Mesenchymal stem cell (in vitro differentiated cells and primary cell): ENCODE measurements around the gene APBA1.
A peak's percentile ranks its signal among the peaks of the same experiment; 100 is the strongest.

Source experiments
- DNase-seq: peaks from one replicate; pipeline ENCODE4 v3.0.0-alpha.2; 2013
- H2AFZ ChIP-seq: one replicate; pipeline ENCODE4 v1.6.1; 2013; ENCODE audit warnings: low read depth, mild to moderate bottlenecking, control low read depth, inconsistent platforms, low read length, moderate library complexity
- H2AK5ac ChIP-seq: 2 replicates; pipeline ENCODE4 v1.6.1; 2013; ENCODE audit warnings: low read length, moderate library complexity, mild to moderate bottlenecking, inconsistent platforms; ENCODE audit not compliant: severe bottlenecking
- H2BK120ac ChIP-seq: one replicate; pipeline ENCODE4 v1.6.1; 2013; ENCODE audit warnings: low read depth, mild to moderate bottlenecking, inconsistent platforms, low read length, moderate library complexity
- H2BK12ac ChIP-seq, 2 experiments: one replicate each; pipeline ENCODE4 v1.6.1; 2013; ENCODE audit warnings: inconsistent platforms in 2 of 2, low read length in 2 of 2, mild to moderate bottlenecking in 2 of 2, moderate library complexity in 2 of 2, control low read depth in 1 of 2
- H2BK15ac ChIP-seq: one replicate; pipeline ENCODE4 v1.6.1; 2013; ENCODE audit warnings: mild to moderate bottlenecking, low read depth, inconsistent platforms; ENCODE audit not compliant: poor library complexity, severe bottlenecking
- H2BK5ac ChIP-seq: 2 replicates; pipeline ENCODE4 v1.6.1; 2013; ENCODE audit warnings: low read depth, mild to moderate bottlenecking, low read length, control low read depth, inconsistent platforms; ENCODE audit not compliant: poor library complexity, severe bottlenecking
- H3K14ac ChIP-seq, 2 experiments: one replicate each; pipeline ENCODE4 v1.6.1; 2013; ENCODE audit warnings: inconsistent platforms in 2 of 2, low read length in 2 of 2, control low read depth in 1 of 2, mild to moderate bottlenecking in 1 of 2, moderate library complexity in 1 of 2
- H3K18ac ChIP-seq, 2 experiments: one replicate each; pipeline ENCODE4 v1.6.1; 2013; ENCODE audit warnings: inconsistent platforms in 2 of 2, low read length in 2 of 2, control low read depth in 1 of 2, low read depth in 1 of 2, mild to moderate bottlenecking in 1 of 2
- H3K23ac ChIP-seq, 2 experiments: one replicate each; pipeline ENCODE4 v1.6.1; 2013; ENCODE audit warnings: inconsistent platforms in 2 of 2, low read length in 2 of 2, mild to moderate bottlenecking in 2 of 2, moderate library complexity in 2 of 2, control low read depth in 1 of 2
- H3K27ac ChIP-seq: 2 replicates; pipeline ENCODE4 v1.5.1; 2013; ENCODE audit warnings: mild to moderate bottlenecking, moderate library complexity, low read length, control low read depth, inconsistent platforms; ENCODE audit not compliant: poor library complexity, severe bottlenecking
- H3K27me3 ChIP-seq, 2 experiments: 2 replicates each; pipeline versions ENCODE4 v1.6.1 to v1.7.0; 2013; ENCODE audit warnings: low read length in 2 of 2, mild to moderate bottlenecking in 2 of 2, moderate library complexity in 2 of 2, control low read depth in 1 of 2, inconsistent platforms in 1 of 2; ENCODE audit not compliant: control insufficient read depth in 1 of 2, insufficient read depth in 1 of 2
- H3K36me3 ChIP-seq, 2 experiments: 2 replicates each; pipeline versions ENCODE4 v1.6.1 to v1.7.0; 2013; ENCODE audit warnings: low read length in 2 of 2, control low read depth in 1 of 2, inconsistent platforms in 1 of 2, low read depth in 1 of 2, mild to moderate bottlenecking in 1 of 2; ENCODE audit not compliant: insufficient read depth in 2 of 2, control insufficient read depth in 1 of 2
- H3K4ac ChIP-seq, 2 experiments: one replicate each; pipeline ENCODE4 v1.6.1; 2013; ENCODE audit warnings: inconsistent platforms in 2 of 2, low read length in 2 of 2, mild to moderate bottlenecking in 2 of 2, moderate library complexity in 2 of 2, control low read depth in 1 of 2, low read depth in 1 of 2
- H3K4me1 ChIP-seq: 2 replicates; pipeline ENCODE4 v1.6.1; 2013; ENCODE audit warnings: low read depth, low read length, control low read depth; ENCODE audit not compliant: control insufficient read depth, insufficient read depth
- H3K4me2 ChIP-seq: 2 replicates; pipeline ENCODE4 v1.6.1; 2013; ENCODE audit warnings: low read length, mild to moderate bottlenecking, inconsistent platforms; ENCODE audit not compliant: poor library complexity, severe bottlenecking
- H3K4me3 ChIP-seq, 2 experiments: 2 replicates each; pipeline versions ENCODE4 v1.5.1 to v1.7.0; 2013; ENCODE audit warnings: low read length in 2 of 2, mild to moderate bottlenecking in 2 of 2, control low read depth in 1 of 2, low read depth in 1 of 2; ENCODE audit not compliant: insufficient read depth in 1 of 2
- H3K79me1 ChIP-seq: replicated peaks from 2 replicates; pipeline ENCODE4 v1.6.1; 2013; ENCODE audit warnings: mild to moderate bottlenecking, control low read depth, low read length, inconsistent platforms; ENCODE audit not compliant: poor library complexity, severe bottlenecking
- H3K9ac ChIP-seq: 2 replicates; pipeline ENCODE4 v1.7.0; 2013; ENCODE audit warnings: mild to moderate bottlenecking, low read length, moderate library complexity
- H3K9me3 ChIP-seq: 2 replicates; pipeline ENCODE4 v1.7.0; 2013; ENCODE audit warnings: mild to moderate bottlenecking, low read length; ENCODE audit not compliant: control insufficient read depth
- H4K8ac ChIP-seq: one replicate; pipeline ENCODE4 v1.6.1; 2013; ENCODE audit warnings: inconsistent platforms, mild to moderate bottlenecking, low read length, moderate library complexity
- H4K91ac ChIP-seq: one replicate; pipeline ENCODE4 v1.6.1; 2013; ENCODE audit warnings: mild to moderate bottlenecking, low read length, inconsistent platforms
- WGBS: methylation state at CpG from one replicate; pipeline ENCODE4 v1.1.7; 2013; ENCODE audit warnings: mixed read lengths; 5-methylcytosine and 5-hydroxymethylcytosine counted together

The APBA1 gene

DNA sequence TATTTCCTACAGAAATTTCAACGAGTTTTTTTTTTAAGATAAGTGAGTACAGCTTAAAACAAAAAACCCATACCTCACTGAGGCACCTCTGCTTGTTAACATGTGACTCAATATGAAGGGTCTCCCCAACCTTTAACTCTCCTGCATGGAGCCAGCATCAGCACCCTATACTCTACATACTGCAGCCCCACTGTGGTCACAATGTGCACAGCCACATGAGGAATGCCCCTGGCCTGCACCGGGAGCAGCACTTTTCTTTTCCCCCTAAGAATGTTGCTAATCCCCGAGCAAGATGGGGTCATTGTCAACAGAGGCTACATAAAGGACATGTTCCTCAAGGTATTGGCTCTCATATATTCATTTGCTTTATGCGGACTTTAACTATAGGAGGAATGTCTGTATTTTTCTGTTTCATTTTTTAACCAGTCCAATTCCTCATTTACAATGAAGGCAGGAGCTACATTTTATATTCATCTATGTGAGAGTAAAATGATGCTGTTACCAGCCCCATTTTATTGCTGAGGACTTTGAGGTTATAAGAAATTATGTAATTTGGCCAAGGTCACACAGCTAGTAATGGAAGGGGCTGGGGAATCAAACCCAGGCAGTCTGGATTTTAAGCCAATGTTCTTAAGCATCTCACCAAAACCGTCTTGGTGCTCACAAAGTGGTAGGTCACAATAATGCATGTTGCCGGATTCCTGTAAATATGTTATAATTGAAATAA, 93.0 kb downstream of the APBA1 start:
- Histone ChIP-seq H2BK120ac (no peak overlapping the region), H3K36me3 (no peaks in the 10 kb centered on the region), H3K9me3 (no peaks in the 10 kb centered on the region), H3K23ac (no peak overlapping the region), H3K18ac (no peak overlapping the region), H3K4me1 (peaks cover 7% of the 10 kb centered on the region), H2BK12ac (no peak overlapping the region), H3K14ac (no peak overlapping the region), H3K79me1 (peaks cover 2% of the 10 kb centered on the region), H3K4ac (no peak overlapping the region), H2AFZ (no peak overlapping the region), H4K8ac (no peak overlapping the region), H3K4me3 (no peak overlapping the region), H3K27me3 (no peaks in the 10 kb centered on the region), H4K91ac (no peak overlapping the region), H3K27ac (no peak overlapping the region), H3K9ac (no peak overlapping the region), H2AK5ac (peak overlapping the region; percentile 61), H2BK15ac (no peak overlapping the region), H3K4me2 (no peak overlapping the region), H2BK5ac (no peak overlapping the region)
- DNase-seq: no peak
- WGBS: 87% methylated on average over 5 of the region's 6 CpGs

DNA sequence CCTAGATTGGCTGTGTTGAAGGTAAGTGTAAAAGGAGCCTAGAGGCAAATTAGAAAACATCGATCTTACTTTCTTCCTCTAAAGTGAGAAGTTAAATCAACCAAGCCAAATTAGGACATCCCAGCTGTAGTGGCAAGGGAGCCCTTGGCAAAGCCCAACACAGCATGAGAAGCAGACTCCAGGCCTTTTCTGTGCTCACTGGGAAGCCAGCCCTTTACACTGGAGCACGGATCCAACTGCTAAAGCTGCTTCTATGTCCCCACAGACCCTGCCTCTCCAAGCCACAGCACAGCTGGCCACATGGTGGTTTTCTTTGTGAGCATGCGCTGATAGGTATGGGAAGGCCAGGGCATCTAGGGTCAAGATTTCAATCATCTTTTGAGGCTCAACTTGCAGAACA, 94.1 kb downstream of the APBA1 start:
- no peaks in the 10 kb centered on the region for H3K9me3 ChIP-seq
- peaks cover 2% of the 10 kb centered on the region for H3K79me1 ChIP-seq
- no peak overlapping the region for H2BK12ac ChIP-seq
- no peak overlapping the region for H2BK15ac ChIP-seq
- no peak overlapping the region for H2AFZ ChIP-seq
- no peaks in the 10 kb centered on the region for H3K27me3 ChIP-seq
- 80% methylated on average over 1 of the region's 3 CpGs for WGBS
- no peak for DNase-seq
- no peak overlapping the region for H3K4me3 ChIP-seq
- peaks cover 11% of the 10 kb centered on the region for H3K4me1 ChIP-seq
- no peaks in the 10 kb centered on the region for H3K36me3 ChIP-seq
- no peak overlapping the region for H2BK120ac ChIP-seq
- no peak overlapping the region for H4K91ac ChIP-seq
- H3K4ac ChIP-seq: no peak overlapping the region
- H3K18ac ChIP-seq: no peak overlapping the region
- no peak overlapping the region for H3K4me2 ChIP-seq
- no peak overlapping the region for H2BK5ac ChIP-seq
- H3K14ac ChIP-seq: no peak overlapping the region
- H3K23ac ChIP-seq: no peak overlapping the region
- no peak overlapping the region for H4K8ac ChIP-seq
- H3K27ac ChIP-seq: no peak overlapping the region
- no peak overlapping the region for H3K9ac ChIP-seq
- peak overlapping the region; percentile 11 for H2AK5ac ChIP-seq

DNA sequence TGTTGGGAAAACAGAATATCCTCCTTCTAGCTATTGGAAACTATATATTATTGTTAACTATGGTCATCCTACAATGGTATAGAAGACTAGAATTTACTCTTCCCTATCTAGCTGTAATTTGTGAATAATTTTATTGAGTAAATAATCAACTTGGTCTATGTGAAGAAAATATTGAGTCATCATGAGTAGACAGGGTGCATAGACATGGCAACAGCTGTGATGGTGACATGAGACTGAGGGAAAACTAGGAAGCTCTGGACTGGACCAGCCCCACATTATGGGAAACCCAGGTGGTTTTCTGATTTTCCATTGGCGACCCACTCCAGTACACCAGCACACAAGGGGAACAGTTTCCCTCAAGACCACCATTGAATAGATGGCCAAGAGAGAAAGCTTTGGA, 95.0 kb downstream of the APBA1 start:
- H3K4ac ChIP-seq: no peak overlapping the region
- DNase-seq: no peak
- no peak overlapping the region for H3K23ac ChIP-seq
- H3K27ac ChIP-seq: no peak overlapping the region
- no peak overlapping the region for H2BK5ac ChIP-seq
- H2AK5ac ChIP-seq: no peak overlapping the region
- H3K4me3 ChIP-seq: no peak overlapping the region
- H3K18ac ChIP-seq: no peak overlapping the region
- no peaks in the 10 kb centered on the region for H3K9me3 ChIP-seq
- H3K4me1 ChIP-seq: peaks cover 13% of the 10 kb centered on the region
- no peaks in the 10 kb centered on the region for H3K27me3 ChIP-seq
- no peaks in the 10 kb centered on the region for H3K36me3 ChIP-seq
- H3K14ac ChIP-seq: no peak overlapping the region
- H4K91ac ChIP-seq: no peak overlapping the region
- no peak overlapping the region for H3K9ac ChIP-seq
- H4K8ac ChIP-seq: no peak overlapping the region
- no peak overlapping the region for H2AFZ ChIP-seq
- no peak overlapping the region for H2BK15ac ChIP-seq
- WGBS: no CpG with 5 or more reads among the region's 1 CpG
- no peak overlapping the region for H2BK12ac ChIP-seq
- H3K4me2 ChIP-seq: no peak overlapping the region
- H3K79me1 ChIP-seq: peaks cover 2% of the 10 kb centered on the region
- no peak overlapping the region for H2BK120ac ChIP-seq

DNA sequence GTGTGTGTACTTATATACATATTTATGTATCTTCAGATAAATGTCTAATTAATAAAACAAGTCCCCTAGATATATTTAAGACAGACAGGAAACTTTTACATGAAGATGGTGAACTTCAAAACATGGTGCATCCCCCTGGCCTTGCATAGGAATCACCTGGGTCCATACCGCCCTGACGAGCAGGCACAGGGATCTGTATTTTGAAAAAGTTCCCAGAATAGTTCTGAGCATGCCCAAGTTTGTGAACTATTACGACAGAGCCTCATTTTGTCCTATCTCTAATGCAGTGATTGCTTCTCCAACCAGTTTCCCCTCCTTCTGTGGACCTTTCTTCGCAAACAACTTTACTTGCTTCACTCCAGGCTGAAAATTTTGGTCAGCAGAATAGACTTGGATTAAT, 98.1 kb downstream of the APBA1 start:
- Histone ChIP-seq H3K23ac (no peak overlapping the region), H3K36me3 (no peaks in the 10 kb centered on the region), H3K27me3 (no peaks in the 10 kb centered on the region), H2BK15ac (no peak overlapping the region), H2BK5ac (peak overlapping the region; percentile 91), H4K8ac (no peak overlapping the region), H2BK120ac (no peak overlapping the region), H3K79me1 (peaks cover 2% of the 10 kb centered on the region), H3K4ac (no peak overlapping the region), H3K18ac (no peak overlapping the region), H3K9me3 (no peaks in the 10 kb centered on the region), H3K14ac (no peak overlapping the region), H3K4me3 (no peak overlapping the region), H3K4me2 (no peak overlapping the region), H3K27ac (peak overlapping the region; percentile 91), H3K9ac (no peak overlapping the region), H2BK12ac (no peak overlapping the region), H4K91ac (no peak overlapping the region), H2AK5ac (peak overlapping the region; percentile 33), H3K4me1 (peaks cover 14% of the 10 kb centered on the region), H2AFZ (no peak overlapping the region)
- DNase-seq: no peak
- WGBS: 96% methylated on average over 4 of the region's 4 CpGs
